Measurements from ENCODE around the gene RACGAP1.
"Not testable (repeated sequence)": the region's sequence is repeated elsewhere in the genome, so short reads cannot be mapped to it uniquely, and the experiment has no call there.

Gene RACGAP1

DNA sequence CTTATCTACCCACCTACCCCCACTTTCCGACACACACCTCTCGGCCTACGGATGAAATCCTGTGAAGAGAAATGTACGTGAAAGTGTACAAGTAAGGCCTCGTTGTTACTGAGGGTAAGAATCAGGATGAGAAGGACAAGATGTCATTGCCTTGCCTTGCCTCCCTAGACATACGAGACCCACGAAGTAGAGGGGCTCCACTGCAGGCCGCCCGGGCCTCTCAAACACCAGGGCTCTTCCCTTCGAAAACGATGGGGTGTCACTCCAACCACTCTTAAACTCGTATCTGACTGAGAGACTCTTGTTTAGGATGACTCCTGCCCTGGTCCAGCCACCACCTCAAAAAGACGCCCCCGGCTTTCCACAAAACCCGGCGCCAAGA, 498 bp downstream of the RACGAP1 start:
- no peak for DNase-seq

DNA sequence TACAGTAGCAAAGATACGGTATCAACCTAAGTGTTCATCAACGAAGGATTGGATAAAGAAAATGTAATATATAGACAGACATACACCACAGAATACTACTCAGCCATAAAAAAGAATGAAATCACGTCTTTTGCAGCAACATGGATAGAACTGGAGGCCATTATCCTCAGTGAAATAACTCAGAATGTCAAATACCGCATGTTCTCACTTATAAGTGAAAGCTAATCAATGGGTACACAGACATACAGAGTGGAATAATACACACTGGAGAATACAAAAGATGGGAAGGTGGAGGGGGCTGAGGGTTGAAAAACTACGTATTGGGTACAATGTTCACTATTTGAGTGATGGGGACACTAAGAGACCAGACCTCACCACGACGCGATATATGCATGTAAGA, 1.1 kb downstream of the RACGAP1 start:
- DNase-seq, result no peak

DNA sequence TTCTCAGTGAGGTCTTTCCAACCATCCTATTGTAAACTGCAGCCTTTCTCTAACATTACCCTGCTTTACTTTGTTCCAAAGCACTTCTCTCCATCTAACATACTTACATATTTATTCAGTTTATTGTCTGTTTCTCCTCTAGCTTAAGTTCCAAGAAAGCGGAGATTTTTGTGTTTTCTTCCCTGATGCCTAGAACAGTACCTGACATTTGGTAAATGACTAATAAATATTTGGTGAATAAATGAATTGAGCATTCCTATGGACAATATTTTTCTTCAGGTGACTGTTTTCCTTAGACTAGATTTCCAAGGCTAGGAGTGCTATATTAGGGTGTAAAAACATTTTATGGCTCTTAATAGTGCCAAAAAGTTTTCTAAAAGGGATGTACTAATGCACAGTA, 2.4 kb downstream of the RACGAP1 start:
- DNase-seq, result no peak

DNA sequence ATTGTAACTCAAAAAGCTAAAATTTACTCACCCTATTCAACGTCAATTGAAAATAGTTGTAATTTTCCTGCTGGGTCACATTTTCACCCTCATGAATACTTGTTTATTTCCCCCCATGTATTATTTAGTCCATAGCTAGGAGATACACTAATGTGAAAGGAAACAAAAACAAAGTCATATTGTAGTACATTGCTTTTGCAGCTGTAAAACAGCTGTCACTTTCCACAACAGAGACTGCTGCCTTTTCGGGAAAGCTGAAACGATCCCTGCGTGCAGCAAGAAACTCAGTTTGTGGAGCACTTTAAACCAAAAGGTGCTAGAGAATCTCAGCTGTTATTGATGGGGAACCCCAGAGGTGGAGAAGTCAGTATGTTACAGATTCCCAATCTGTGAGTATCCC, 4.3 kb downstream of the RACGAP1 start:
- no peak for DNase-seq

DNA sequence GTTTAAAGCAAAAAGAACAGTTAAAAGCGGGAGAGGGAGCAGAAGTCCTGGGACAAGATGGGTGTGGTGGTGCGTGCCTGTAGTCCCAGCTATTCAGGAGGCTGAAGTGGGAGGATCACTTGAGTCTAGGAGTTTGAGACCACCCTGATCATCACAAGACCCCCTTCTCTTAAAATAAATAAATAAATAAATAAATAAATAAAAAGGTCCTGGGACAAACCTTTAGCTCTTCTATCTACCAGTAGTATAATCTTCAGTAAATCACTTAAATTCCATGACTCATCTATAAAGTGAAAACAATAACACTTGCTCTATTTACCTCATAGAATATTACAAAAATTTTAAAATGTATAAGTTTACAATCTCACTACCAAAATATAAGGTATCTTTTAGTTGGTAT, 5.8 kb downstream of the RACGAP1 start:
- no peak for DNase-seq

DNA sequence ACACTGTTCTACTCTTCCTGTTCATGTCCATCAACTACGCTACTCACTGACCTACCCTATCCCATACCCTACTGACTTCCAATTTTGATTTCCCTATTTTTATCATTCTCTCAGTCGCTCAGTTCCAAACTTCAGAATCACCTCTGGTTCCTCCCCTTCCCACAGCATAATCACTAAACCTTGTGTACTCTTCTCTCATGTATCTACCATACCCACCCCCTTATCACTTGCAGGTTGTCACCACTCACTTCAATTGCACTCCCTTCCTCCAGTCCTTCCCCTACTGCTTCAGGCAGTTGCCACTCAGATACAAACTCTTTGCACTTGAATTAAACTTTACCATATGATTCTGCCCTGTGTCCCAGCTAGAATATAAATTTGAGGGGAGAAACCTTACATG, 6.3 kb downstream of the RACGAP1 start:
- DNase-seq, result no peak

DNA sequence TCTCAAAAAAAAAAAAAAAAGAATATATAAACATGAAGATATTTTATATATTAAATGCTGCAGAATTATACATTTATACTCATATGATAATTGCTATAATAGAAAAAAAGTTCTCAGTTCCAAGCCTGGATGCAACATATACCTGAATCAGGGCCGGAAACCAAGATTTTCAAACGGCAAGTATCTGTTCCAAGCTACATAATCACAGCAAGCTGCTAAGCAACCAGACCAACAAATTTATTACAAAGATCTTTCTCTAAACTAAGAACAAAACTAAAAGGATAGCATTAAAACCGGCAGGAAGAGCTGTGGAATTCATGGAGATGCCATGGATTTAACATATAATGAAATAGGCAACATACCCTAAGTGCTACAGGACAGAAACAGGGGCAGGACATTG, 7.1 kb downstream of the RACGAP1 start:
- DNase-seq, result no peak

DNA sequence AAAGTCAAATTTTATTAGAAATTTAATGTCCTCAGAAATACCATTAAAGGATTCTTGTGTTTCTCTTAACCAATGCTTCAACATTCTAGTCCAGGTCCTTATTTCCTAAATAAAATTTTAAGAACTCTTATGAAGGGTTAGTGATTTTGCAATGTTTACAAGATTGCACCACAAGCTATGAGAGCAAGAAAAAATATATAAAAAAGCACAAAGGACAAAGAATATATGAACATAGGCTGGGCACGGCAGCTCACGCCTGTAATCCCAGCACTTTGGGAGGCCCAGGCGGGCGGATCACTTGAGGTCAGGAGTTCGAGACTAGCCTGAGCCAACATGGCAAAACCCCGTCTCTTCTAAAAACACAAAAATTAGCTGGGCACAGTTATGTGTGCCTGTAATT, 7.7 kb downstream of the RACGAP1 start:
- DNase-seq, result no peak

DNA sequence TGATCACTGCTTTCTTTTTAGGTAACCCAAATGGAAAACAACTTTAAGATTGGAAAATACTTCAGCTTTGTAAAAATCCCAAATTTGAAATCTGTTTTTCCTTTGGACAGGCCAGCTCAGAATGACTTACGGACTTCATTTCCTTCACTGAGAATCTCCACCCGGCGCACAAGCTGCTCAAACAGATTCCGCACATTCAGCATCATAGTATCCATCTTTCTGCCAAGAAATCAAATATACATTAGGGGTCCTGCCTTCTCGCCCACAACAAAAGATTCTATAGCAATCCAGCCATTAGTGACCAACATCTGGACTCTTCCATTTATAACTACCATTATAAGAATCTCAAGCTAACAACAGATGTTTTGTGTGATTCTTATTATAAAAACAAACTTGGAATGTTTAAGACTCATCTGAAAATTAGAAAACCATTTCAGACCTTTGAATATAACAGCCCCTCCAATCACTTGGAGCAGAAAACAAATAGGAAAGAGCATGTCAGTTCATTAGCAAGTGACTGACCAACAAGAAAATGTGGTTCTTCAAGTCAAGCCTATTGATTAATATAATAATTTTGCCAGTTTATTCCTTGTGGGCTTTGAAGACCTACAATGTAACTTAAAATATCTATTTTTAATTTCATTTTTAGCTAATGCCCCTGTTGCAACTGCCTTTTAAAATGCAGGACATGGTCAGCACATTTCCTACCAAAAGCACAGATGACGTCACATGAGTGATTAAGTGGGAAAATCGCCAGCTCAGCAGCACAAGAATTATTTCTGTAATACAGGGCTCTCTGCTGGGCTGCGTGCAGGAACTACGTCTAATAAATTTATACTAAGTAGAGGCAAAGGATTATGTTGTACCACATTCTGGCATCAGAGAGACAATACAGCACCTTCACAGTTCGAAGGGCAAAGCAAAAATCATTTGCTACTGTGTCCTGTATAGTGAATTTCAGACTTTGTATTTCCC, 8.5 kb downstream of the RACGAP1 start:
- no peak for DNase-seq

DNA sequence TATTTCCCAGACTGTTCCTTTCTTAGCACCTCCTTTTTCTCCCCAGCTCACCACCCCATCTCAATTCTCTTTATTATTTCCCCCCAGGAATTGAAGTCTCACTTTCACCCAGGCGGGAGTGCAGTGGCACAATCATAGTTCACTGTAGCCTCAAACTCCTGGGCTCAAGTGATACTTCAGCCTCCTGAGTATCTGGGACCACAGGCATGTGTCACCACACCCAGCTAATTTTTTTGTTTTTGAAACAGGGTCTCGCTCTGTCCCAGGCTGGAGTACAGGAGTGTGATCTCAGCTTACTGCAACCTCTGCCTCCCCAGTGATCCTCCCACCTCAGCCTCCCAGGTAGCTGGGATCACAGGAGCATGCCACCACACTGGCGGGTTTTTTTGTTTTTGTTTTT, 11.0 kb downstream of the RACGAP1 start:
- DNase-seq, result no peak

DNA sequence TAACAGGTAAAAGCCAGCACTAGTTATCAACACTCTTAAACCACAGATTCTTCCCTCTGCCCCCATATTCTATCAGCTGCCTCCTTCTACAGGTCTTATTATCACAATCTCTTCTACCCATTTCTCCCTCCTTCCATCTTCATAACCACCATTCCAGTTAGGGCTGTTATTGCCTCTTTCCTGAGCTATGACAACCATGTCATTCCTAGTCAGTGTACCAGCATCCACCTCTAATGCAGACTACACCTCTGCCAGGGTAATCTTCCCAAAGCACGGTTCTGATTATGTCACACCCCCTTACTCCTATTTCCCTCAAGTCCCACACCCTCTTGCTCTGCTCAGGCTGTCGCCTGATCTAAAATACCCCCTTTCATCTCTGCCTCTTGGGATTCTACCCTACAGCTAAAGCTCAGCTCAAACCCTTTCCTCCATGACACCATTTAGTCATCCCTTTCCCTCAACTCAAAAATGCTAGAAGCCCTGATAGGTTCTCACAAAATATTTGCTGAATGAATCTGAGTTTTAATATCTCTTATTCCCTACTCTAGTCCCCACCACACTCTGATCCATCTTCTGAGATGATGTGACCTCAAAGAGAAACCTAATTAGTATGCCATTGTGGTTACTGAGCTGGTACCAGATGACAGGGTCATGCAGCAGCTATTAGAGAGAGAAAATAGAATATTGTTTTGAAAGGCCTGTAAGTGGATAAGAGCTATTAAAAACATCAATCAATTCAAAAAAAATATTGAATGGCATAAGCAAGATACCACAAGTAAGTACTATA, 11.7 kb downstream of the RACGAP1 start:
- DNase-seq, result no peak

DNA sequence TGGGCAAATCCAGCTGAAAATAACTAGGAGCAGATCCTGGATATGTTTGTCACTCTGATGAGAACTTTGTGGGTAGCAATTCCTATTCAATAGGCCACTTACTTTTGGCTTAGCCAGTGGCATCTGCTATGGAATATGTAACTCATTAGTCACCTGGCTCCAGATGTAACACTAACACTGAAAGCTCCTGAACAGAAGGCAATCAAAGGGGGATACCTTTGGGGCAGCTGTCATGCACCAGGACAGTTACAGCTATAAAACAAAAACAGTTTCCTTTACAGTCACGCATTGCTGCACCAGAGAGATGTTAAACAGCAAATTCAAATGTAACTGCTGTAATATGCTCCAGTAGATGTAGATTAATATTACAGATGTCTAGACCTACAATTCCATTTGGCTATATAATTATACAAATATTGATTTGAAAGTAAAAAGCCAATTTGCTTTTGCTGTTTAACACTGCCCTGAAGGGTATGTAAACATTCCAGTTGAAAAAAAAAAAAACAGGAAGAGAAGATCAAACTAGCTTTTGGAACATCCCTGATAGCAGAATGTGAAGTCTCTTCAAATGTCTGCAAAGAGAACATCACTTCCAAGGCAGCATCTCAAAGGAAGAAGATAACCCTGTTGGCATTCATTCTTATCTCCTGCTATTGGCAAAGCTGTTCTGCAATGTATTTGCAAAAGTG, 18.4 kb downstream of the RACGAP1 start:
- no peak for DNase-seq

DNA sequence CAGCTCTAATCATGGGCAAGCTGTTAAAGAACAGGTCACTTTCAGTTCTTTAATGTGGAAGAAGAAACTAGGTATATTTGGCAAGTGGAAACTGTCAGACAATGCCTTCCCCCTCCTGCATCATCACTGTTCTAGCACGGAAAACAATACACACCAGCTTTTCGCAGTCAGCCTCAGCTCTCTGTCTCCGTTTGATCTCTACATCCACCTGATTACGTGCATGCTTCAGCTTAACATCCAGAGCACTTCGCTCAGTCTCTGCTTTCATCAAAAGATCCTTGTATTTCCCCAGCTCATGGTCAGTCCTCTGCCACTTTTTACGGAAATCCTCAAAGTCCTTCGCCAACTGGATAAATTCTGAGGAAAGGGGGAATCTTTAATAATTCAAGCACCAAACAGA, 19.0 kb downstream of the RACGAP1 start:
- DNase-seq, result no peak

DNA sequence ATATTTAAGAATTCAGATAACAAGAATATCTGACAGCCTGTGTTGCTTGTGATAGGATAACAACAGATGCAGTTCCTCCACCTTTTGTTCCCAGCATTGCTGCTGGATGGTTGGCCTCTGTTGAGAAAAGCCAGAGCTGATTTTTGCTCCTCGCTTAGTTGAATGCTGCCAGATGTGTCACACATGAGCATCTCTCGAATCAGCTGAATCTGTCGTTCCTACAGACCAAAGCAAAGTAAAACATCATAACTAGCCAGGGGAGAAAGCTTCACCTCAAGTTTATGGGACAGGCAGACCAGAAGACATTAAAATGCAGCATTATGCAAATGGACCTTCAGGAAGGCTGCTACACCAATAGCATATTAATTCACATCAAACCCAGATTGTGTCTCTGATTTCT, 20.1 kb downstream of the RACGAP1 start:
- DNase-seq, result no peak

DNA sequence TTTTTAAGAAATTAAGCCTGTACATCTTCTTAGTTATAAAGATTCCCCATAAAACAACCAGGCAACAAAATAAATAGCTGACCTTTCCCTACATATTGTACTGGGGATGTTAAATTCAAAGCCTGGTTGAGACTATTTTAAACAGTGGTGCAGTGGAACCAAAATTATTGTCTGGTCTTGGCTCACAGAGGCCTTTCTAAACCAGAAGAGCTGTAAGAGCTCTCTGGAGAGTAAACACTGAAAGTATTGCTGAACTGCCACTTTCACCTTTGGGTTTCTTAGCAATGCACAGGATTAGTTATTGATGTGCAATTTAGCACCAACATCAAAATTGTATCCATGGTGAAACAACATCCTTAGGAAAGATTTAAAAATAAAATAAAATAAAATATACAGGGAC, 20.6 kb downstream of the RACGAP1 start:
- no peak for DNase-seq

DNA sequence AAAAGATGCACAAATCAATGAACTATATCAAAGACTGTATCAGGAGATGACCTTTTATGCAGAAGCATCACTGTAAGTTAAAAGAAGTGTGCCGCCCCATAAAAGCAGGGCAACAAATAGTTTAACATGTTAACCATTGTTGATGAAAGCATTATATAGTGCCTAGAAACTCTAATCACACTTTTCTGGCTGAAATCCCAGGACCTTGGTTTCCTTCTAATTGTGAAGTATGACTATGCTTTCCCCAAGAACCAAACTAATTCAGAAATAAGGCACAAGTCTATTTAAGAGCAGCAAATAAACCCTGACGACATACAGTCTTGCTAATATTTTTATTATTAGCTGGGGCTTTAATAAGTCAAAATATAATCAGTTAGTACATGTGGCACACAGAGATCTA, 21.7 kb downstream of the RACGAP1 start:
- DNase-seq, result no peak

DNA sequence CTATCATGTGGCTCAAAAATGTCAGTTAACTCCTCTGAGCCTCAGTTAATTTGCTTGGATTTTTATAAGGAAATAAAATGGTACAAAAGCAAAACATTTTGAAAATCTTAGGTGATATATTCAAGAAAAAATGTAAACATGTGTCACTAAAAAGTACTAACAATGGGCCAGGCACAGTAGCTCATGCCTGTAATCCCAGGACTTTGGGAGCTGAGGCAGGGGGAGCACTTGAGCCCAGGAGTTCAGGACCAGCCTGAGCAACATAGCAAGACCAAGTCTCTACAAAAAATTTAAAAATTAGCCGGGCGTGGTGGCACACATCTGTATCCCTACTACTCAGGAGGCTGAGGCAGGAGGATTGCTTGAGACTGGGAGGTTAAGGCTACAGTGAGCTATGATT, 26.8 kb downstream of the RACGAP1 start:
- DNase-seq, result no peak

DNA sequence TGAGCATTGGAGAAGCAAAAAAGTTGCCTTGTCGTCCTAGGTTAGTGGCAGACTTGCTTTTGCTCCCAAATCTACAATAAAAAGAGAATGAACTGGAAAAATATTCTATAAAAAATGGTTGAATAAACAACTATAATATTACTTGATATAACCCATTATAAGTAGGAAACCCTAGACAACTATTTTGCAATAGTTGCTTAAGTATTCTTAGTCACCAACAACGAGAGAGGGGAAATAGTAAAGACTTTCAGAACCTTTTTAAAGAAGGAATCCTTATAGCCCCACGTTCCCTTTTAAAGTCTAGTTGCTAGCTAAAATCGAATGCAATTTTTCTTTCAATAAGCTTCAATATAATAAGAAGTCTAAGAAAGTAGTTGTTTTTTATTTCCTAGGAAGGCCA, 35.0 kb downstream of the RACGAP1 start:
- DNase-seq, result no peak

DNA sequence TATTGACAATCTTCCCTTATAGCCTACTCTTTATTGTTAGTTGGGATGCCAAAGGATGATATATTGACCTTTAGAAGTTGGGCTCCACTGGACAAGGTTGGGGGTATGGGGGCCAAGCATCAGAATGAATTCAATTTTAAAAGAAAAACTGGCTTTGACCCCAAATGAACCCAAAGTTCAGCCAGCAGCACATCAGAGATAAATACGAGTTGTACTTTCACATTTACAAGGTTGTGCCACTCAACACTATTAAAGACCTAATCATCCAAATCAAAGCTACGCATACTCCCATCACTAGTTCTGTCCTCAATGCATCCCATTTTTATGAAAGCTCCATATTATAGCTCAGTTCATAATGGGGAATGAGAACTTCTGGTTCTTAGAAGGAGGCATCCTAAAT, 35.9 kb downstream of the RACGAP1 start:
- DNase-seq, result not testable (repeated sequence)

DNA sequence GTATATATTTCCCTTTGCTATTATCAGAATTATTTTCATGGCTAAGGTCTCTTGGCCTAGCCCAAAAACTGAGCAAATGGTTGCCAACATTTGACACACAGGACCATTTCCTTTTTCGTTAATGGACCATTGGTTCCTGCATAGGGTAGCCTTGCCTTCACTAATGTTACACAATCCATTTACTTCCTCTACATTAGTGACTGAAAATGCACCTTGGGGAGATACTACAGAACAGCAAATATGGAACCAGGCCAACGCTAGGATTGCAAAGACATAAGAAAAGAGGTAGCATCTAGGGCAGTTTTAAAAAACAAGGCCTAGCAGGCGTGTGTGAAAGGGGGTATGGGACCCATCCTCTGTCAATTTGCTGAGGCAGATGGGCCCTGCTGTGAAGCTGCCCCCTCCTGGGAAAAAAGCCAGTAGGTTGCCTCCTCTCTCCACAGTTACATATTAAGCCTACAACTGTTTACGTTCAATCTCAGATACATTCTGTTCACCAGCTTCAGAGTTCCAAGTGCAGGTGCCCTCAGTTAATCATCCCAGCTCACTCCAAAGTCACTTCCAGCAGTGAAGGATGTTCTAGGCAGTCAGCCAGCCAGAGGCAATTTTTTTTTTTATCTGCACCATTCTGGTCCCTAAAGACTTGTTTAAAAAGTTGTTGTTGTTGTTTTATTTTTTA, 37.5 kb downstream of the RACGAP1 start:
- no peak for DNase-seq

DNA sequence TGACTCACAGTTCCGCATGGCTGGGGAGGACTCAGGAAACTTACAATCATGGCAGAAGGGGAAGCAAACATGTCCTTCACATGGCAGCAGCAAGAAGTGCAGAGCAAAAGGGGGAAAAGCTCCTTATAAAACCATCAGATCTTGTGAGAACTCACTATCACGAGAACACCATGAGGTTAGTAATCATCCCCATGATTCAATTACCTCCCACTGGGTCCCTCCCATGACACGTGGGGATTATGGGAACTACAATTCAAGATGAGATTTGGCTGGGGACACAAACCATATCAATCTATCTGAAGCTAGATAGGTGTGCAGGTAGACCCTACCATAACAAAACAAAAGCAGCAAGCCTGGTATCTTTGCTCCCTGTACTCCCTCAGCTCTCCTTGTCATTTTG, 38.8 kb downstream of the RACGAP1 start:
- DNase-seq, result not testable (repeated sequence)

DNA sequence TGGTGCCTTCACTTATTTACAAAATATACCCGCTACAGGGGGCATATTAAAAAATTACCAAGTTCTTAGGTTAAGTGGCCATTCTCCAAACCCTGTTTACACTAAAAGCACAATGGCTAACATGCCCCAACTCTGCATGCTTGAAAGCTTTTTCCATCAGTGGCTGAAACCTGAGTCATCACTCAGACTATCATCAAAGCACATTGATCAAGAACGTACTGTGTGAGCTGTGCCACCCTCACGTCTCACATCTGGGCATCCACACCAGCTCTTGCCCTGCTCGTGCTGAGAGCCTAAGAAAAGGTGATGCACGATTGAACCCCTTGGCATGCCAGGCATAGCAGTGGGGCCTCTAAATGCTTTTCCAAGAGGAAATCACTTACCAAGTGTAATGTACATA, 39.3 kb downstream of the RACGAP1 start:
- DNase-seq, result no peak
